ENCODE data around the gene CAMK2G.
A peak's percentile ranks its signal among the peaks of the same experiment; 100 is the strongest.
"Not testable (repeated sequence)": the region's sequence is repeated elsewhere in the genome, so short reads cannot be mapped to it uniquely, and the experiment has no call there.

Gene CAMK2G

DNA sequence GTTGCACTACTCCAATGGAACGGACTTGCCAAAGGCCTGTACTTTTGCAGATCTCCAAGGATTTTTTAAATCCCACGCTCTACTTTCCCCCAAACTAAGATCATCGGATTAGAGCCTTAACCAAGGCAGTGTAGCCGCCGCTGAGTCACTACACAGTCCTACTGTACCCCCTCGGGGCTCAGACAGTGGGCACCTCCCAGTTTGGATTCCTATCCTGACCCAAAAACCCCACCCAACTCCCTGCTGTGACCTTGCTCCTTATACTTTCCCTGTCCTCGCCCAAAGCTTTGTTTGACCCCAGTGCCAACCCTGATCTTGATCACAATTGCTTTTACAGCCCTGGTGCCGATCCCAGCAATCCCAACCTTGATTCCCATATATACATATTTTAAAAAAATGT is 19.1 kb upstream of the CAMK2G start:
- TF ChIP-seq, protein P1, sequence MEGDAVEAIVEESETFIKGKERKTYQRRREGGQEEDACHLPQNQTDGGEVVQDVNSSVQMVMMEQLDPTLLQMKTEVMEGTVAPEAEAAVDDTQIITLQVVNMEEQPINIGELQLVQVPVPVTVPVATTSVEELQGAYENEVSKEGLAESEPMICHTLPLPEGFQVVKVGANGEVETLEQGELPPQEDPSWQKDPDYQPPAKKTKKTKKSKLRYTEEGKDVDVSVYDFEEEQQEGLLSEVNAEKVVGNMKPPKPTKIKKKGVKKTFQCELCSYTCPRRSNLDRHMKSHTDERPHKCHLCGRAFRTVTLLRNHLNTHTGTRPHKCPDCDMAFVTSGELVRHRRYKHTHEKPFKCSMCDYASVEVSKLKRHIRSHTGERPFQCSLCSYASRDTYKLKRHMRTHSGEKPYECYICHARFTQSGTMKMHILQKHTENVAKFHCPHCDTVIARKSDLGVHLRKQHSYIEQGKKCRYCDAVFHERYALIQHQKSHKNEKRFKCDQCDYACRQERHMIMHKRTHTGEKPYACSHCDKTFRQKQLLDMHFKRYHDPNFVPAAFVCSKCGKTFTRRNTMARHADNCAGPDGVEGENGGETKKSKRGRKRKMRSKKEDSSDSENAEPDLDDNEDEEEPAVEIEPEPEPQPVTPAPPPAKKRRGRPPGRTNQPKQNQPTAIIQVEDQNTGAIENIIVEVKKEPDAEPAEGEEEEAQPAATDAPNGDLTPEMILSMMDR (IDR thresholded peaks at IDR 0.05): no peak
- no peak overlapping the region for H3K27ac ChIP-seq
- no peak for DNase-seq (ENCODE audit: low spot score)
- H3K4me3 ChIP-seq: no peak overlapping the region

DNA sequence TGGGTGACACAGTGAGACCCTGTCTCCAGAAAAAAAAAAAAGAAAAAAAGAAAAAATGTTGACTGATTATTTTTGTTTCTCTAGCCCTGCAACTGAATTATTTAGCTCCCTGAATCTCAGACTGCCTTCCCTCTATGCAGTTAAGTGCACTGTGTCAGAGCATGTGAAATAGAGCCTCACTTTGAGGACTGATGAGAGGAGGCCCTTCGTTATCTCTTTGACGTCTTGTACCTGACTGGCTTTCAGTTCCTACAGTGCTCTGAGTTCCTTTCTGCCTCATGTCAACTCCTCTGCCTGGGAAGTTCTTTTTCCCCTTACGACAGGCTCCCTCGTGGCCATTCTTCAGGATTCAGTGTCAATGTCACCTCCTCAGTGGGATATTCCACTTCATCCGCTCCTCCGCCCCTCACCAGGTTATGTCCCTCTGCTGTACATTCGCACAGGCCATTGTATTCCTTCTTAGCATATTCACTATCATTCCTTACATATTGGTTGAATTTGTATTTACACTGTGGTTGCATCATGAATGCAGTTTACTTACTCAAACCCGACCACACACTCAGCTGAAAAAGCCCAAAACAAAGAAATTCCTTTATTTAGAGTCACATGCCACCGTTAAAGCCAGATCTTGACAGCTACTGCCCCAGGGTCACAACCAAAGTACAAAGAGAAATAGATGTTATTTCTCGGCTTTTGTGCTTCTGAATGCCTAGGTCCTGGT is 18.1 kb upstream of the CAMK2G start:
- no peak overlapping the region for H3K4me3 ChIP-seq
- no peak for DNase-seq (ENCODE audit: low spot score)
- no peak overlapping the region for H3K27ac ChIP-seq
- TF ChIP-seq, protein P1 (IDR thresholded peaks at IDR 0.05): no peak

DNA sequence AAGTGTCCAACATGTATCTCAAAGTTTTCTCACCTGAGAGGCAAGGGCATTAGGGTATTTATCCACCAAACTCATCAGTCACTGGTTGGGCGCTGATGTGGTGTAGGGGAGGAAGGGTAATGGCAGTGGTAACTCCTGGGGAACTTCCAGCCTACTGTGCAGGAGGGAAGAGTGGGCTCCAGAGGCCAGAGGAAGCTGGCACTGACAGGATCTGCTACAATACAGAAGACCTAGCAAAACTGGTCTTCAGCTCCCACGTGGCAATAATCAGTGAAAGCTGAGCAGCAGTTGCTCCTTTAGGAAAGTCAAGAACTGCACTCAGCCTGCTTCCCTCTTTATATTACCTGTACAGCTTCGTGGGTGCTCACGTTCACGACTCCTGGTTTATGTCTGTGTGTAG is 17.2 kb upstream of the CAMK2G start:
- Histone ChIP-seq H3K4me3 (no peak overlapping the region), H3K27ac (no peak overlapping the region)
- no peak for DNase-seq (ENCODE audit: low spot score)
- TF ChIP-seq, protein P1 (IDR thresholded peaks at IDR 0.05): no peak

DNA sequence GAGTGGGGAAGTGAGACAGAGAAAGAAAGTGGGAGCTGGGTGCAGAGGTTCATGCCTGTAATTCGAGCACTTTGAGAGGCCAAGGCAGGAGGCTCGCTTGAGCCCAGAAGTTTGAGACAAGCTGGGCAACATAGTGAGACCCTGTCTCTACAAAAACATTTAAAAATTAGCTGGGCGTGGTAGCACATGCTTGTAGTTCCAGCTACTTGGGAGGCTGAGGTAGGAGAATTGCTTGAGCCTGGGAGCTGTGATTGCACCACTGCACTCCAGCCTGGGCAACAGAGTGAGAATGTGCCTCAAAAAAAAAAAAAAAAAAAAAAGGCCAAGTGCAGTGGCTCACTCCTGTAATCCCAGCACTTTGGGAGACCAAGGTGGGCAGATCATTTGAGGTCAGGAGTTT is 16.5 kb upstream of the CAMK2G start:
- H3K4me3 ChIP-seq; DNase-seq (ENCODE audit: low spot score); H3K27ac ChIP-seq: not testable (repeated sequence)

DNA sequence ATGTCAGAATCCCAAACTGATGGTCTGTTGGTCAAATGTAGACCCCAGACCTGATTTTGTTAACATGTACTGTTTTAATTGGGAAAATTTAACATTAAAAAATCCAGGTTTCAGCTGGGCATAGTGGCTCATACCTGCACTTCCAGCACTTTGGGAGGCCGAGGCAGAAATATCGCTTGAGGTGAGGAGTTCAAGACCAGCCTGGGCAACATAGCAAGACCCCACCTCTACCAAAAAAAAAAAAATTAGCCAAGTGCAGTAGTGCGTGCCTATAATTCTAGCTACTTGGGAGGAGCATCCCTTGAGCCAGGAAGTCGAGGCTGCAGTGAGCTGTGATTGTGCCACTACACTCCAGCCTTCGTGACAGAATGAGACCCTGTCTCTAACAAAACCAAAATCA is 15.9 kb upstream of the CAMK2G start:
- DNase-seq (ENCODE audit: low spot score): no peak
- Histone ChIP-seq H3K4me3 (no peak overlapping the region), H3K27ac (peak overlapping the region in 1 of 2 donors; percentile 95)
- TF ChIP-seq, protein P1 (IDR thresholded peaks at IDR 0.05): no peak

DNA sequence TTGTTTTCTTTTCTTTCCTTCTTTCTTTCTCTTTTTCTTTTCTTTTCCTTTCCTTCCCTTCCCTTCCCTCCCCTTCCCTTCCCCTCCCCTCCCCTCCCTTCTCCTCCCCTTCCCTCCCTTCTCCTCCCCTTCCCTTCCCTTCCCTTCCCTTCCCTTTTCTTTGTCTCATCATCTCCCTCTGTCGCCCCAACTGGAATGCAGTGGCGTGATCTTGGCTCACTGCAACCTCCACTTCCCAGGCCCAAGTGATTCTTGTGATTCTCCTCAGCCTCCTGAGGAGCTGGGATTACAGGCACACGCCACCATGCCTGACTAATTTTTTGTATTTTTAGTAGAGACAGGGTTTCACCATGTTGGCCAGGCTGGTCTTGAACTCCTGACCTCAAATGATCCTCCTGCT is 15.1 kb upstream of the CAMK2G start:
- not testable (repeated sequence) for DNase-seq (ENCODE audit: low spot score); H3K4me3 ChIP-seq
- peak overlapping the region; percentile 70 to 95 for H3K27ac ChIP-seq

DNA sequence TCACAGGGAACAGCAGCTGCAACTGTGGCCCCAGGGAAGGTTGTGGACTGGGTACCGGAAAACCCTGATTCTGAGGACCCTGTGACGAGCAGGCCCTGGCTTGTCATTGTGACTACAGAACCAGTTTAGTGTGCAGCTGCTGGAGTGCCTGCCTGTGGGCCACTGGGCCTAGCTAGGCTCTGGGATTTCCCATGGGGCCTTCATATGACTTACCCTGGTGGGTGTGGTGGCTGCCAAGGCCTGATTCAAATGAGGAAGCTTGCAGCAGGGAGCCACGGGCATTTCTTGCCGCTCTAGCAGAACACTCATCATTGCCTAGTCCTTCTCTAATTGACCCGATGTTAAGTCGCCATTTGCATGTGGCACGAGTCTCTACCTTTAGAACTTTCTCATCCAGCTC is 14.7 kb upstream of the CAMK2G start:
- Histone ChIP-seq H3K27ac (peak overlapping the region; percentile 70 to 95), H3K4me3 (no peak overlapping the region)
- TF ChIP-seq, protein P1 (IDR thresholded peaks at IDR 0.05): no peak
- no peak for DNase-seq (ENCODE audit: low spot score)

DNA sequence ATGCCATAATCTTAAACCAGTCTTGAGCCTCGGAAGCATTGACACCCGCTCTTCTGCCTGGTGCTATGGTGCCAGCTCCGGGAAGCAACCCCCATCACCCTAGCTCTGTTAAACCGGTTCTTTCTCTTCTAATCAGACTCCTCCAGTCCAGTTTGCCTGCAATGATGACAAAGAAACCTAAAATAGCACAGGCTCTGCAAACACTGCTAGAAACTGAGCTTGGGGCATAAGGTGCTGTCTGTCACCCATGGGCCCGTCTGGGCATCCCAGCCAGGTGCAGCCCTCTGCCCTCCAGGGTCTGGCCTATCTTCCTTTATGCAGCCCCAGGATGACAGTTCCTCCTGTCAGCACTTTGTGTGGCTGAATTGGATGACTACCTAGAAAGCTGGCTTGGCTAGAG is 14.2 kb upstream of the CAMK2G start:
- no peak for DNase-seq (ENCODE audit: low spot score)
- Histone ChIP-seq H3K4me3 (no peak overlapping the region), H3K27ac (peak overlapping the region; percentile 70 to 95)
- TF ChIP-seq, protein P1 (IDR thresholded peaks at IDR 0.05): no peak

Data from coronary artery (tissue), 2 donors.